K562 (cell line): ENCODE results near the gene USF2. TPM values are rescaled to one million over a fixed set of nuclear protein-coding genes. Genes with fewer than 3 reads are reported as not detected.

Source experiments
- BRF1 ChIP-seq: IDR thresholded peaks from 3 replicates; pipeline ENCODE4 v1.6.1; 2011; ENCODE audit warnings: borderline replicate concordance, mild to moderate bottlenecking; ENCODE audit not compliant: insufficient read length; ENCODE audit errors: extremely low read depth
- CHAMP1 ChIP-seq: fragments of 450-650 bp; IDR thresholded peaks from 2 replicates; pipeline ENCODE4 v1.6.1; 2016; ENCODE audit warnings: mild to moderate bottlenecking
- FIP1L1 ChIP-seq: fragments of 200-400 bp; formaldehyde crosslinking; IDR thresholded peaks from 2 replicates; pipeline ENCODE4 v1.6.1; 2018; ENCODE audit warnings: mild to moderate bottlenecking, low read depth, low read length; ENCODE audit not compliant: poor library complexity, severe bottlenecking
- HDAC6 ChIP-seq: IDR thresholded peaks from 2 replicates; pipeline ENCODE4 v1.6.1; 2012; ENCODE audit warnings: low read depth, mild to moderate bottlenecking, control low read depth, inconsistent platforms, low read length, moderate library complexity
- HINFP ChIP-seq: fragments of 450-650 bp; conservative IDR thresholded peaks from 2 replicates; pipeline ENCODE4 v1.6.1; 2016; ENCODE audit warnings: missing genetic modification characterization, low read depth, mild to moderate bottlenecking, control low read depth, missing compliant biosample characterization
- HMGXB4 ChIP-seq: sonication (generic); formaldehyde crosslinking; IDR thresholded peaks from 2 replicates; pipeline ENCODE4 v1.8.1; 2023; ENCODE audit warnings: mild to moderate bottlenecking, missing genetic modification reagents
- IRF2 ChIP-seq: sonication (generic); formaldehyde crosslinking; IDR thresholded peaks from 2 replicates; pipeline ENCODE4 v1.8.1; 2022; ENCODE audit warnings: mild to moderate bottlenecking, missing genetic modification reagents
- MEIS2 ChIP-seq: fragments of 450-650 bp; IDR thresholded peaks from 2 replicates; pipeline ENCODE4 v1.6.1; 2014; ENCODE audit warnings: mild to moderate bottlenecking; ENCODE audit not compliant: partially characterized antibody
- MTA3 ChIP-seq: fragments of 450-650 bp; formaldehyde crosslinking; IDR thresholded peaks from 2 replicates; pipeline ENCODE4 v1.6.1; 2017; ENCODE audit warnings: mild to moderate bottlenecking, borderline replicate concordance
- POU5F1 ChIP-seq: fragments of 150-350 bp; IDR thresholded peaks from 2 replicates; pipeline ENCODE4 v1.6.1; 2014; ENCODE audit warnings: borderline replicate concordance, low read length, low read depth, mild to moderate bottlenecking; ENCODE audit not compliant: partially characterized antibody
- RBM22 ChIP-seq: fragments of 200-400 bp; formaldehyde crosslinking; IDR thresholded peaks from 2 replicates; pipeline ENCODE4 v1.6.1; 2018; ENCODE audit warnings: low read length, low read depth; ENCODE audit not compliant: poor library complexity, severe bottlenecking
- SNAPC5 ChIP-seq: fragments of 250-450 bp; sonication (Bioruptor Pico); IDR thresholded peaks from 2 replicates; pipeline ENCODE4 v1.8.0; 2021; ENCODE audit warnings: moderate library complexity, mild to moderate bottlenecking, inconsistent platforms
- SREBF2 ChIP-seq: sonication (generic); formaldehyde crosslinking; IDR thresholded peaks from 2 replicates; pipeline ENCODE4 v1.4.0; 2020; ENCODE audit warnings: mild to moderate bottlenecking, missing genetic modification reagents
- TCF15 ChIP-seq: fragments of 250-450 bp; sonication (Bioruptor Pico); IDR thresholded peaks from 2 replicates; pipeline ENCODE4 v1.8.0; 2022; ENCODE audit warnings: moderate library complexity, mild to moderate bottlenecking, inconsistent platforms
- XRCC4 ChIP-seq: IDR thresholded peaks from one replicate; pipeline ENCODE4 v1.6.1; 2011; ENCODE audit not compliant: insufficient read depth, insufficient read length; ENCODE audit errors: extremely low read depth
- ZFP91 ChIP-seq: sonication (generic); formaldehyde crosslinking; IDR thresholded peaks from 2 replicates; pipeline ENCODE4 v1.8.0; 2022; ENCODE audit warnings: mild to moderate bottlenecking, missing genetic modification reagents
- ZNF431 ChIP-seq: sonication (generic); formaldehyde crosslinking; IDR thresholded peaks from 2 replicates; pipeline ENCODE4 v1.8.0; 2022; ENCODE audit warnings: mild to moderate bottlenecking, missing genetic modification reagents
- ZNF436 ChIP-seq: fragments of 250-450, 450-650 bp; sonication (Bioruptor Pico); formaldehyde crosslinking; IDR thresholded peaks from 2 replicates; pipeline ENCODE4 v1.7.0; 2020; ENCODE audit warnings: mild to moderate bottlenecking
- ZNF766 ChIP-seq: fragments of 200-800 bp; sonication (Bioruptor generic); conservative IDR thresholded peaks from 2 replicates; pipeline ENCODE4 v1.6.1; 2016; ENCODE audit warnings: missing genetic modification characterization, missing compliant biosample characterization
- polyA plus RNA-seq, 8 experiments: library from polyadenylated mRNA; depleted of rRNA in 4 of 8; stranded (reverse) in 5 of 8; unstranded in 3 of 8; fragments of >200 nt; fragmentation: Nextera tagmentation in 2 of 8; fragmentation: Illumina TruSeq in 1 of 8; extraction: Ambion mirVana in 2 of 8; extraction: Trizol in 1 of 8; gene quantifications; 2 replicates each; pipeline versions ENCODE4 v1.2.1 to v1.2.3, GENCODE V29; 2011 to 2014; ENCODE audit warnings: inconsistent platforms in 1 of 8, missing spikeins in 1 of 8
- total RNA-seq, 7 experiments: library from RNA; depleted of rRNA in 6 of 7; stranded (reverse); fragments of >200 nt in 6 of 7; fragmentation: Illumina TruSeq in 2 of 7; extraction: Trizol in 2 of 7; gene quantifications; 2 replicates each; pipeline versions ENCODE4 v1.2.1 to v1.2.3, GENCODE V29; 2011 to 2021; ENCODE audit warnings: low replicate concordance in 1 of 7

The USF2 gene
- total and polyA plus RNA-seq, 9 of the 15 experiments (the other 6 are each of a cell fraction or from before 2014, with no cell fraction given), result 0.27 to 93.7 (median 58.4) TPM

- TF ChIP-seq ZNF436 (CRISPR knock-in tag), result no peak
- no peak for TF ChIP-seq RBM22
- no peak for TF ChIP-seq HDAC6
- TF ChIP-seq MEIS2, result no peak
- TF ChIP-seq ZNF431 (CRISPR knock-in tag), result no peak
- peak; percentile 99 for TF ChIP-seq ZNF766 (CRISPR knock-in tag)
- TF ChIP-seq POU5F1, result no peak
- TF ChIP-seq HINFP (tag), result no peak
- no peak for TF ChIP-seq CHAMP1
- no peak; the same call in 1 of the 2 replicates for TF ChIP-seq HMGXB4 (CRISPR knock-in tag)
- TF ChIP-seq MTA3, result no peak
- TF ChIP-seq BRF1, result no peak
- TF ChIP-seq ZFP91 (CRISPR knock-in tag), result no peak
- TF ChIP-seq IRF2, result no peak
- no peak for TF ChIP-seq TCF15 (CRISPR knock-in tag)
- no peak for TF ChIP-seq FIP1L1
- TF ChIP-seq XRCC4, result no peak
- no peak for TF ChIP-seq SNAPC5
- TF ChIP-seq SREBF2 (CRISPR knock-in tag), result no peak
These were observed 785 bp upstream of the USF2 start (continued) for GRCh38 chr19:35267818-35268535.
